HFFc6 (cell line): Measurements from ENCODE around the gene TRAPPC6A. TPM values are rescaled to one million over a fixed set of nuclear protein-coding genes. Genes with fewer than 3 reads are reported as not detected.

Experiments used
- DNase-seq: peaks from one replicate; pipeline ENCODE4 v3.0.0-alpha.2; 2018
- H3K27ac Mint-ChIP-seq: 2 replicates; pipeline ENCODE4 v1.8.0; 2020; ENCODE audit warnings: mild to moderate bottlenecking, mixed read lengths
- H3K27me3 Mint-ChIP-seq: 2 replicates; pipeline ENCODE4 v1.8.0; 2021; ENCODE audit warnings: mild to moderate bottlenecking, moderate library complexity, mixed read lengths; ENCODE audit not compliant: insufficient read depth
- H3K36me3 Mint-ChIP-seq: 2 replicates; pipeline ENCODE4 v1.8.0; 2021; ENCODE audit warnings: low read depth, mixed read lengths
- H3K4me1 Mint-ChIP-seq: 2 replicates; pipeline ENCODE4 v1.8.0; 2020; ENCODE audit warnings: low read depth, mixed read lengths
- H3K4me3 Mint-ChIP-seq: 2 replicates; pipeline ENCODE4 v1.8.0; 2020; ENCODE audit warnings: mild to moderate bottlenecking, moderate library complexity, mixed read lengths
- H3K9me3 Mint-ChIP-seq: 2 replicates; pipeline ENCODE4 v1.8.0; 2020; ENCODE audit warnings: mild to moderate bottlenecking, mixed read lengths
- CTCF ChIP-seq: fragments of 200-600 bp; sonication (generic); IDR thresholded peaks from 2 replicates; pipeline ENCODE4 v1.5.0; 2021; ENCODE audit warnings: antibody characterized with exemption, mild to moderate bottlenecking
- long read RNA-seq: library from polyadenylated mRNA; unstranded; transcript quantifications from one replicate; pipeline ENCODE4 v2.0.0, GENCODE V29; 2019
- total RNA-seq, 6 experiments: library from RNA; stranded (reverse); fragmentation: NEBNext Ultra II Directional; extraction: Animal tissue kit (Norgen Biotek cat#: 25700); gene quantifications; 2 replicates in 1 of 6; 3 replicates in 5 of 6; pipeline ENCODE4 v1.2.3, GENCODE V29; 2021

TRAPPC6A gene
- total RNA-seq: 1 to 10 TPM; 3.5 to 6.9 (median 5.2) TPM
- long read RNA-seq, partial matches to known transcripts: 0 of 4 reads
- long read RNA-seq, other reads (novel, unspliced or antisense): 2 of 4 reads

GRCh38 chr19:45177817-45178261, at the start of gene TRAPPC6A:
Gene TRAPPC6A (minus strand): TSS chr19:45178237. CDS start chr19:45178218, 19 bp downstream.
- Mint-ChIP-seq H3K9me3 (no peaks in the 10 kb centered on the region), H3K4me1 (peaks cover 41% of the 10 kb centered on the region), H3K27me3 (peaks cover 4% of the 10 kb centered on the region), H3K4me3 (peak within 1 kb of the TSS; percentile 95), H3K27ac (peak within 1 kb of the TSS; percentile 100), H3K36me3 (no peaks in the 10 kb centered on the region)
- no peak for TF ChIP-seq CTCF
- peak; percentile 74 for DNase-seq

- no peak for DNase-seq
- peaks cover 37% of the 10 kb centered on the region for H3K27me3 Mint-ChIP-seq
Observed at GRCh38 chr19:45224645-45225044, 46.6 kb upstream of the TRAPPC6A start.

GRCh38 chr19:45223879-45224278, 45.8 kb upstream of the TRAPPC6A start:
- Mint-ChIP-seq H3K4me1 (no peaks in the 10 kb centered on the region), H3K4me3 (no peak overlapping the region), H3K36me3 (no peaks in the 10 kb centered on the region), H3K9me3 (no peaks in the 10 kb centered on the region), H3K27me3 (peaks cover 41% of the 10 kb centered on the region), H3K27ac (no peak overlapping the region)
- DNase-seq: no peak
- no peak for TF ChIP-seq CTCF

More at GRCh38 chr19:45224645-45225044, 46.6 kb upstream of the TRAPPC6A start:
- H3K4me1 Mint-ChIP-seq: no peaks in the 10 kb centered on the region
- no peak for TF ChIP-seq CTCF
- no peaks in the 10 kb centered on the region for H3K9me3 Mint-ChIP-seq
- H3K4me3 Mint-ChIP-seq: no peak overlapping the region
- H3K36me3 Mint-ChIP-seq: no peaks in the 10 kb centered on the region
- no peak overlapping the region for H3K27ac Mint-ChIP-seq

GRCh38 chr19:45222724-45223123, 44.7 kb upstream of the TRAPPC6A start:
- no peak overlapping the region for H3K4me3 Mint-ChIP-seq
- H3K9me3 Mint-ChIP-seq: no peaks in the 10 kb centered on the region
- peaks cover 40% of the 10 kb centered on the region for H3K27me3 Mint-ChIP-seq
- no peak for TF ChIP-seq CTCF
- no peak for DNase-seq
- H3K36me3 Mint-ChIP-seq: no peaks in the 10 kb centered on the region
- H3K27ac Mint-ChIP-seq: no peak overlapping the region
- no peaks in the 10 kb centered on the region for H3K4me1 Mint-ChIP-seq

- no peaks in the 10 kb centered on the region for H3K9me3 Mint-ChIP-seq
- no peak overlapping the region for H3K27ac Mint-ChIP-seq
- H3K27me3 Mint-ChIP-seq: peaks cover 52% of the 10 kb centered on the region
Observed at GRCh38 chr19:45218911-45219743, 41.1 kb upstream of the TRAPPC6A start.

More at GRCh38 chr19:45218911-45219743, 41.1 kb upstream of the TRAPPC6A start:
- Mint-ChIP-seq H3K4me1 (no peaks in the 10 kb centered on the region), H3K4me3 (no peak overlapping the region), H3K36me3 (no peaks in the 10 kb centered on the region)
- no peak for DNase-seq
- TF ChIP-seq CTCF: no peak
